Mesothelial cell of epicardium (in vitro differentiated cells): ENCODE results near the gene LIG4. TPM values are rescaled to one million over a fixed set of nuclear protein-coding genes. Genes with fewer than 3 reads are reported as not detected.
A peak's percentile ranks its signal among the peaks of the same experiment; 100 is the strongest.

Experiments
- DNase-seq, 2 experiments: peaks; one replicate each; pipeline ENCODE4 v3.0.0; 2021; ENCODE audit warnings: low spot score in 2 of 2; ENCODE audit not compliant: unreplicated experiment in 2 of 2
- H3K27ac Mint-ChIP-seq: 2 replicates; pipeline ENCODE4 v1.8.0; 2021; ENCODE audit warnings: mixed read lengths
- H3K27me3 Mint-ChIP-seq: 2 replicates; pipeline ENCODE4 v1.8.0; 2021; ENCODE audit warnings: low read depth, mixed read lengths
- H3K36me3 Mint-ChIP-seq: 2 replicates; pipeline ENCODE4 v1.8.0; 2021; ENCODE audit warnings: mixed read lengths
- H3K4me1 Mint-ChIP-seq: 2 replicates; pipeline ENCODE4 v1.8.0; 2021; ENCODE audit warnings: mixed read lengths
- H3K4me3 Mint-ChIP-seq: 2 replicates; pipeline ENCODE4 v1.8.0; 2021; ENCODE audit warnings: mild to moderate bottlenecking, moderate library complexity, mixed read lengths
- H3K9me3 Mint-ChIP-seq: 2 replicates; pipeline ENCODE4 v1.8.0; 2021; ENCODE audit warnings: mixed read lengths
- total RNA-seq: library from RNA; stranded (reverse); gene quantifications from 3 replicates; pipeline ENCODE4 v1.2.1, GENCODE V29; 2021
- TF ChIP-seq, protein P1 (sequence below): fragments of 200-600 bp; sonication (generic); IDR thresholded peaks from one replicate; pipeline ENCODE4 v1.5.0; 2021; ENCODE audit warnings: antibody characterized with exemption; ENCODE audit not compliant: unreplicated experiment

Gene LIG4
- total RNA-seq = 7.0 to 7.2 TPM (median 7.2 TPM) in 3 replicates

DNA sequence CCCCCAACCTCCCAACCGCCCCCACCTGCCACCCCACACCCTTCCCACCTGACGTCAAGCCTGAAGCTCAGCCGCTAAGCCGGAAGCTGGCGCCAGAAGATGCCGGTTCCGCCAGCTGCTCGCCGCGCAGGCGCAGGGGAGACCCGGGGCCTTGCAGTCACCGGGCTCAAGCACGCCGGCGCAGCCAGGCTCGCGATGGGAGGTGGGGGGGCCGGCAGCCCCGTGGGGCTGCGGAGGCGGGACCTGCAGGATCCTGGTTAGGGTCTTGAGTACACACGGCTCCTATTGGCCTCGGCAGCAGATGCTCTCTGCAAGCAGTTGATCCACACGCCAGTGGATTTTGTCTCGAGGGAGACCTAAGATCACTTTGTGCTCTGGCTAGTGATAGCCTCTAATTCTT, at the start of gene LIG4:
Gene LIG4 (minus strand): TSS at position 101 of the 400 bp plus-strand sequence. CDS start 4,268 bp downstream, outside the sequence.
- TF ChIP-seq, protein P1, sequence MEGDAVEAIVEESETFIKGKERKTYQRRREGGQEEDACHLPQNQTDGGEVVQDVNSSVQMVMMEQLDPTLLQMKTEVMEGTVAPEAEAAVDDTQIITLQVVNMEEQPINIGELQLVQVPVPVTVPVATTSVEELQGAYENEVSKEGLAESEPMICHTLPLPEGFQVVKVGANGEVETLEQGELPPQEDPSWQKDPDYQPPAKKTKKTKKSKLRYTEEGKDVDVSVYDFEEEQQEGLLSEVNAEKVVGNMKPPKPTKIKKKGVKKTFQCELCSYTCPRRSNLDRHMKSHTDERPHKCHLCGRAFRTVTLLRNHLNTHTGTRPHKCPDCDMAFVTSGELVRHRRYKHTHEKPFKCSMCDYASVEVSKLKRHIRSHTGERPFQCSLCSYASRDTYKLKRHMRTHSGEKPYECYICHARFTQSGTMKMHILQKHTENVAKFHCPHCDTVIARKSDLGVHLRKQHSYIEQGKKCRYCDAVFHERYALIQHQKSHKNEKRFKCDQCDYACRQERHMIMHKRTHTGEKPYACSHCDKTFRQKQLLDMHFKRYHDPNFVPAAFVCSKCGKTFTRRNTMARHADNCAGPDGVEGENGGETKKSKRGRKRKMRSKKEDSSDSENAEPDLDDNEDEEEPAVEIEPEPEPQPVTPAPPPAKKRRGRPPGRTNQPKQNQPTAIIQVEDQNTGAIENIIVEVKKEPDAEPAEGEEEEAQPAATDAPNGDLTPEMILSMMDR = no peak
- H3K4me3 Mint-ChIP-seq = peak within 1 kb of the TSS; percentile 72
- H3K9me3 Mint-ChIP-seq = no peaks in the 10 kb centered on the region

DNA sequence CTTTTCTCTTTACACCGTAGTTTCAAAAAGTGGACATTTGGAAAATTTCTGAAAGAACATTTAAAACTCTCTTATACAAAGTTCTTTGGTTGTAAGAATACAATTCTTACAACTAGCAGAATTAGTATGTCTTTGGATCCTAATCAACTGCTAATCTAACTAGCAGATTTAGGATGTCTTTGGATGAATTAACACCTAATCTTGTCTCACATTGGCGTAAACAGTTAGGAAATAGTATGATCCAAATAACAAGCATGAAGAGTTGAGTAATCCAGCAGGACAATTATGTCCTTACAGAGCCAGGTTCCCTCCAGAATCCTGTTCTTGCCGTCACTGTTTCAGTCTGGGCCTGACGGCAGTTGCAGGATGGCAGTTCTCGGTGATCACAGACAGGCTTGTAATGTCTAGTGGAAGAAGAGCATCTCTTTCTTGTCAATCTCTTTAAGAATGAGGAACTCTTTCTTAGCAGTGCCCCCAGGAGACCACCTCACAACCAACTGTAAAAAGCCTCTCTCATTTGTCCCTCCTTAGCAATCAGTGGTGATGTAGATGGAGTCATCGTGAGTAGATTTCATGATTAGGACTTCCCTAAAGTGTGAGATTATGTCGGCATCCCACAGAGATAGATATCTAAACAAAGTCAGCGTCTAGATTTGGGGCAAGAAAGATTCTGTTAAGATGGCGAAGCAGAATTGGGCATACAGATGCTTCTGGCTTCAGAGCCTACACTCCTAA, 48.5 kb upstream of the LIG4 start:
- no peak overlapping the region for H3K27ac Mint-ChIP-seq
- H3K27me3 Mint-ChIP-seq = no peaks in the 10 kb centered on the region
- no peak for DNase-seq
- TF ChIP-seq, protein P1 = no peak
- H3K4me1 Mint-ChIP-seq = no peaks in the 10 kb centered on the region
- H3K9me3 Mint-ChIP-seq = no peaks in the 10 kb centered on the region
- H3K36me3 Mint-ChIP-seq = no peaks in the 10 kb centered on the region
- no peak overlapping the region for H3K4me3 Mint-ChIP-seq

More for the DNA sequence above, at the start of gene LIG4:
- Mint-ChIP-seq H3K27me3 (no peaks in the 10 kb centered on the region), H3K36me3 (peaks cover 5% of the 10 kb centered on the region), H3K4me1 (peaks cover 29% of the 10 kb centered on the region), H3K27ac (peak within 1 kb of the TSS; percentile 84)
- DNase-seq = peak; percentile 88 to 92

DNA sequence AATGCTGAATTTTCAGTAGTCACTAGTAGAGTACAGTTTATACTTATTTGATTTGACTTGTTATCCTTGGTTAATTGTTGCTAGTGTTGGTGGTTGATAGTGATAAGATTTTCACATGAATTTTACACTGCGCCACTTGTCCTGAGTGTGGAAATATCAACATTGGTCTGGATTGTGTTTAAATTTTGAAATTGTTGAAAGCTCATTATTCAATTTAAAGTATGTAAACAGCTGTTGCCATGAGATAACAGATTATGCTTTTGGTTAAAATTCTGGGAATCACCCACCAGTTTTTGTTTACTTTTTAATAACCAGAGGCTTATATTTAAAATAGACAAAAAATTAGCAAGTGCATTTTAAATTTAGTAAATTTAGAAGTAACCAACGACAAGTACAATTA, 41.9 kb upstream of the LIG4 start:
- Mint-ChIP-seq H3K4me3 (no peak overlapping the region), H3K27me3 (no peaks in the 10 kb centered on the region), H3K4me1 (no peaks in the 10 kb centered on the region), H3K36me3 (peaks cover 7% of the 10 kb centered on the region), H3K9me3 (peaks cover 13% of the 10 kb centered on the region), H3K27ac (no peak overlapping the region)
- TF ChIP-seq, protein P1 = no peak
- no peak for DNase-seq

DNA sequence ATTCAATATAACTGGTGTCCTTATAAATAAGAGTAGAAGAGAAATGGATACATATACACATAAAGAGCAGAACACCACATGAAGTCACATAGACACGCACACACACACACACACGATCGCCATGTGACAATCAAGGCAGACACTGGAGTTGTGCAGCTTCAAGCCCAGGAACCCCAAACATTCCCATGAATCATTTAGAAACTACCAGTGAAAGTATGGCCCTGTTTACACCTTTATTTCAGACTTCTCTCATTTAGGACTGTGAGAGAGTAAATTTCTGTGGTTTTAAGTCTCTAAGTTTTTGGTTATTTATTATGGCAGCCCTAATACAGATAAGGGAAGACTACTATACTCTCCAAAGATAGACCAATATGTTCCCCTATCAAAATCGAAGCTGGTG, 33.8 kb upstream of the LIG4 start:
- H3K27me3 Mint-ChIP-seq = no peaks in the 10 kb centered on the region
- no peaks in the 10 kb centered on the region for H3K4me1 Mint-ChIP-seq
- peaks cover 80% of the 10 kb centered on the region for H3K9me3 Mint-ChIP-seq
- TF ChIP-seq, protein P1 = no peak
- no peak overlapping the region for H3K4me3 Mint-ChIP-seq
- DNase-seq = no peak
- peaks cover 25% of the 10 kb centered on the region for H3K36me3 Mint-ChIP-seq
- no peak overlapping the region for H3K27ac Mint-ChIP-seq

DNA sequence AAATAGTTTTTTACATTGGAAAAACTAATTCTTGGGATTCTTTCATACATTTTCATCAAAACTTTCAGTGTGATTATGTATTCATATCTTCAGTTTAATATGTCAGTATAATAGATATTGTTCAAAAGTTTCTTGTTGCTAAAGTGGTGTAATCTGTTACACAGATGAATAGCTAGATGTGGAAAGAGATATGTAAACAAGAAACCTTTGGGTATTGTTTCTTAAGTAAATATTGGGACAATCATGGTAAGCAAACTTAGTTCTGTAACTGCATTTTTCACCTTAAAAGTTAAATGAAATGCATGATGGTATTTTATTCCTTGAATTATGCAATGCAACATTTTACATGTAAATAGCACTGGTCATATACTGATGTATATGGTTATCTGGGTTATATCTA, 15.0 kb upstream of the LIG4 start:
- no peak for DNase-seq
- Mint-ChIP-seq H3K27ac (no peak overlapping the region), H3K36me3 (peaks cover 9% of the 10 kb centered on the region), H3K9me3 (no peaks in the 10 kb centered on the region), H3K27me3 (no peaks in the 10 kb centered on the region), H3K4me1 (peaks cover 28% of the 10 kb centered on the region), H3K4me3 (no peak overlapping the region)
- TF ChIP-seq, protein P1 = no peak
